GM19099 (cell line): Measurements from ENCODE around the gene RALGPS1.

Source experiments
- POLR2A ChIP-seq: IDR thresholded peaks from 3 replicates; pipeline ENCODE4 v1.6.1; 2011; ENCODE audit warnings: low read depth; ENCODE audit not compliant: insufficient read length; ENCODE audit errors: extremely low read depth

The RALGPS1 gene

DNA sequence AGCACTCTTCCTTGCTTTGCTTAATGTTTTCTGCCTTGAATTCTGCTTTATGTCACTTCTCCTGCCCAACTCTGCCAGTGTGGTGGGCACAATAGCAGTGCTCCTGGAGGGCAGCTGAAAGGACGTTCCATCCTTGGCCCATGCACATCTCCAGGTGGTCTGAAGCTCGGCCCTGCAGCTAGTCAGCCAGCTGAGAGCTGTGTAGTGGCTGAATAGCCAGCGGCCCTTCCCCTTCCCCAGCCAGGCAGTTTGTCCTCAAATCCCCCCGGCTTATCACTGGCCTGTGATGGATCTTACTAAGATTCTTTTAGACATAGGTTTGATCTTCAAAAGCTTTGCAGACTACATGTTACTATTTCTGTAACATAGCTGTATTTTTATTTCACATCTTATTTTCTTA lies 250.5 kb downstream of the RALGPS1 start:
- no peak for TF ChIP-seq POLR2A

DNA sequence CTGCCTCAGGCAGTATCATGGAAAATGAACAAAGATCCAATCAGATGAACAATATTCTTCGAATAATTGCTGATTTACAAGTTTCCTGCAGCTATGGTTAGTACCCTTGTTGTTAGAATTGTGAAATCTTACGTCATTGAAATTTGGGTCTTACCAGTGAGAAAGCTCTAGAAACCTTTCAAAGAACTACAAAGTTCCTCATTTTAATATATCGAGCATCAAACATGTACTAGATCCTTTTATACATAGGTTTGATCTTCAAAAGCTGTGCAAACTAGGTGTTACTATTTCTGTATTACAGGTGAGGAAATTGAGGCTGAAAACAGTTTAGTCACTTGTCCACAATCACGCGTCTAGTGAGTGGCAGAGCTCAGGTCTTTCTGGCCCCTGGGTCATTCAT lies 251.5 kb downstream of the RALGPS1 start:
- no peak for TF ChIP-seq POLR2A

DNA sequence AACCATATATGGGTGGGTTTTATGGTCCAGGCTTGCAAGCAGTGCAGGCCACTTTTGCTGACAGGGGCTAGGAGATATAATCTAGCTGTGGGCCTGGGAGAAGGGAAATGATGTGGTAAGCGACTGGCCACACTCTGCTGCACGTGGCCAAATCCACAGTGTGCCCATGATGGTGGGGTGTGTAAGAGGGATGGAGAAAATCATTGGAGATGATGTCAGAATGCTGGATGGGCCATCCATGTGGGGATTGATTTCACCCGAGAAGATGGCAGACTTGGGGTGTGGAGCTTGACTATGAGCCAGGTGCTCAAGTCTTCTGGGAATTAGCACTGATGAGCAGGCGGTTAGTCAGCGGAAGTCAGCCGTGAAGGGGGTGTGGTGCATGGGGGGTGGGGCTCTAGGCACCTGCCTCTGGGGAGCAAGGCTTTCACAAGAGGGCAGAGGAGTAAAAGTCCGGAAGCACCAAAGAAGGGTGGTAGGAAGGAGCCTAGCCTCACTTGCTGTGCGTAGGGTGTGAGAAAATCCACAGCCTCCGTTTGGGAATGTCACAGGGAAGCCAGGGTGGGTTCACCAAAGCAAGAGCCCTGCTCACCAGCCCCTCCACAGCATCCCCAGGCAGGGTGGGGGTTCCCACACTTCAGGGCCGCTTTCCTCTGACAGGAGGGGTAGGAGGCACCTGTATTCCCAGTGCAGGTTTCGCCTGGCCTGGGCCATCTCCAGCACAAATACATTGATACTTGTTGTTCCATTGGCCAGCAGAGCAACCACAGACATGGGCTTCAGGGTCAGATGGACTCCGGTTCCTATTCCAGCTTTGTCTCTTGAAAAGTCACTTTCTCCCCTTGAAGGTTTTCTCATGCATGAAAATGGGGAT lies 252.3 kb downstream of the RALGPS1 start:
- no peak for TF ChIP-seq POLR2A

- TF ChIP-seq POLR2A = no peak
These were observed 253.2 kb downstream of the RALGPS1 start for GRCh38 chr9:127167560-127168326.

DNA sequence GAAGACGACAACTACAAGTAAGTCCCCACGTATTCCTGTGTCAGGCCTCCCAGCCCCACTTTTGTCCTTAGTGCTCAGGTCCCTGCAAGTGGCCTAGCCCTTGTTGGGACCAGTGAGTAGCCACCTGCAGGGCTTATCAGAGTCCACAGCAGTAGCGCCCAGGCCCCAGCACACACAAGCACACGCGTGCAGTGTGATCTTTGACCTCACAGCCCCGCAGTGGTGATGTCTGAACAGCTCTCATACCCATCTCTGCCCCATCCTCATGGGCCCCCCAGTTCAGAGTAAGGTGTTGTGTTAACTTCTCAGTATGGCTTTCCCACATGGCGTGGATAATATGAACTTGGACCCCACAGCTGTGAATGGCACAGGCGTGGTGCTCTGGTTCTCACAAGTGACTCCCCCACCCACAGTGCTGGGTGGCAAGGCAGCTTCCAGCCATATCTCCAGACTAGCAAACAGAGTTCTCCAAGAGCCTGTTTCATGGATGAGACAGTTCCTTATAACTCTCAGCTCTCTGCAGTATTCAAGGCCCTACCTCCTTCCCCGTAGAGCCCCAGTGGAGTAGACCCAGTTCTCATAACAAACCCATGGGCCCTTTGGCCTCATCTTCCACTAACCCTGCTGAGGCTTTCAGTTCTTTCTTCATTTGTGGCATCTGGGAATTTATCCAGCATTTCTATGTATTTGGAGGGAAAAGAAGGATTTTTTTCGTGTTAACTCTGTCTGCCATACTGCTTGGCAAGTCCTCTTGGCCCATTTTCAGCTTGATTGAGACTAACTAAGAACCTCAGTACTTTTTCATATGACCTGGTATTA lies 254.4 kb downstream of the RALGPS1 start:
- no peak for TF ChIP-seq POLR2A

DNA sequence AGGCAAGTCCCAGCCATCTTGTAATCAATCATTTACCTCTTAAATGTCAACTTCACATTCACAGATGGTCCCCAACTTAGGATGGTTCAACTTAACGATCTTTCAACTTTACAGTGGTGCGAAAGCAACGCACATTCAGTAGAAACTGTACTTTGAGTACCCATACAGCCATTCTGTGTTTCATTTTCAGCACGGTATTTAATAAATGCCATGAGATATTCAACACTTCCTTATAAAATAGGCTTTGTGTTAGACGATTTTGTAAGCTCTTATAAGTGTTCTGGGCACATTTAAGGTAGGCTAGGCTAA lies 254.9 kb downstream of the RALGPS1 start:
- no peak for TF ChIP-seq POLR2A

- no peak for TF ChIP-seq POLR2A
These were observed 255.5 kb downstream of the RALGPS1 start for GRCh38 chr9:127170103-127170502.

- TF ChIP-seq POLR2A = no peak
These were observed 256.1 kb downstream of the RALGPS1 start for GRCh38 chr9:127170652-127171051.

DNA sequence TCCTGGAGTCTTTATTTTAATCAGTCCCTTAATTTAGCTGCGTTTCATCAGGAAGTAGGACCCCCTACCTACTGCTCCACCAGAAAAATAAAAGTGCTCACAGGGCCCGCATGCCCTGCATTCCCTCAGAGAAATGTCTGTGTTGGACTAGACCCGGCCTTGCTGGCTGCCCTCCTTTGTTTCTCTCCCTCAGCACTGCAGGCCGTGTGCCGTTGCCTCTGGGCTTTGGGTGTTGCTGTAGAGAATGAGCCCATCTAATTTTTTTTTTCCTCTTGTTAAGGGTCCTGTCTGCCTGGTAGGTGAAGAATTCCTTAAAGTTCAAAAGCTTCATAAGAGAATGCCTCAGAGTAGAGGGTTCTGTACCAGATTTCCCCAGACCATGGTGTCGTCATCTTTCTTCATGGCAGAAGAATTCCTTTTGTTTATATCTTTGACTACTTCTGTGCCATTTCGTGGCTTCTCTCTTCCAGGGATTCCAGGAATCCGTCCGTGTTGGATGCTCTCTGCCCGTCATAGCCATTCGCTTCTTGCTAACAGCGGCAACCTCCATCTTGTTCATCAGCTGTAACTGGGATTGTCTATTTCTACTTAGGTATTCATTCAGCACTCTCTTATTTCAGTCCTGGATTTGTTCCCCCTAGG lies 257.6 kb downstream of the RALGPS1 start:
- no peak for TF ChIP-seq POLR2A

DNA sequence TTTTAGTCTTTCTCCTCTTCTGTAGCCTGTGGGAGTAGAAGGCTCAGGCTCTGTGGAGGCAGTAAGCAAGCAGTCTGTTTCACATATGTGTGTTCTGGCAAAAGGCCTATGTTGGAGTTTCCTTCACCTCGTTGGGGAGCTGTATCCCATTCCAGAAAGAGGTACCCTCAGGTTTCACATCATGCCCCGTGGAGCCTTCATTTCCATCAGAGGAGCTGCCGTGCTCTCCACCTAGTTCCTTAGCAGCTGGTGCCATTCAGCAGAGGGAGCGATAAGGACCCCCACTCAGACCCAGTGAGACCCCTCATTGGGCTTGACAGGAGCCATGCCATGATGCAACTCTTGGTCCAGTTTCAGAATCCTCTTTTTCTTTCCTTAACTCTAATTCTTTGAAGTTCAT lies 258.5 kb downstream of the RALGPS1 start:
- TF ChIP-seq POLR2A = no peak

DNA sequence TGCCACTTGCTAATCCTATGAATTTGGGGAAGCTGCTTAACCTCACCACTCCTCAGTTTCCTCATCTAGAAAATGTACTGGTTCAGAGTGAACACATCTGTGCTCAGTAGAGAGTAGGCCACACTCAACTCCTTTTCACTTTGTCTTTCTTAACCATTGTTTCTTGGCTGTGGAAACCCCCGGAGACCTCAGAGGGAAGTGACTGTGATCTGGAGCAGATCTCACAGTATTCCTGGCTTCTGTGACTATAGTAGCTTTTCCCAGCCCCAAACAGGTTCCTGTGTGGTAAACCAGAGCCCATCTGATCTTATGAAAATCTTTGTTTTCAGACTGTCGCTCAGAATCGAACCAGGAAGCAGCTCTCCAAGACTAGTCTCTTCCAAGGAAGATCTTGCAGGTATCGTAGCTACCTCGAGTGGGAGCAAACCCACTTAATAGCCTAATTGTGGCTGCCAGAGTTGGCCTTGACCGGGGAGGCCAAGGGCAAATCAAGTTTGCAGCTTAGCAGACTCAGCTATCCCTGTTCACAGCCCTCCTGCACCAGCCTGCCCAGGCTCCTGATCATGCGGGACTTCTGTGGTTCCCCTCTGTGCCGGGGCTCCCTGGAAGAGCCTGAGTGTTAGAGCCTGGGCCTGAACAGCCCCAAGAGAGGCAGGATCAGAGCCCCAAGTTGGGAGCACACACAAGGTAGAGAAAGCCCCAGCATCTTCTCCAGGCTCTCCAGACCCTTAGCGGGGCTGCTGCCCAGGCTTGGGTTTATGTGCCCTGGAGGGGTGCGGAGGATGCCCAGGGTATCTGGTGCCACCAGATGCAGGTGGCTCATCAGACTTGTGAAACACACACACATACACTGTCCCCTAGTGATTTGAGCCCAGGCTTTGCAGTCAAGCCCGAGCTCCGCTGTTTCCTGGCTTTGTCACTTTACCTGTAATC lies 260.1 kb downstream of the RALGPS1 start:
- no peak for TF ChIP-seq POLR2A

- TF ChIP-seq POLR2A = no peak
These were observed 260.7 kb downstream of the RALGPS1 start for GRCh38 chr9:127175319-127175715.

DNA sequence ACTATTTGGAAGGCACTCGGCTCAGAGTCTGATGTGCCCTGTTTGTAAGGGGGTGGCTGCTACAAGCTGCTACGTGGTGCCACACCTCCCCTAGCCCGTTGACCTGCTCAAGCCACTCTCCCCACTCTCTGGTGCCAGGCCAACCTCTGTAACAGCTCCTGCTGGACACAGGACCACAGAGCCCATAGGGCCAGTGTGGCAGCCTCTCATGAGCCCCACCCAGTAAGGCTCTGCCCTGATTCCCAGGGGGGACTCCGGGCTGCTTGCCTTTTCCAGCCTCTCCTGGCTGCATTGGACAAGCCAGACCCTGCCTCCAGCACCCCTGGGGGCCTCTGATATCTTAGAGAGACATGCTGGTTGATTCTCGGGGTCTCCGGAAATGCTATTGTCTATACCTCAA lies 261.2 kb downstream of the RALGPS1 start:
- no peak for TF ChIP-seq POLR2A

GRCh38 chr9:127176631-127177030 lies 262.0 kb downstream of the RALGPS1 start:
- TF ChIP-seq POLR2A = no peak
